ENCODE measurements around the gene ADH1B. TPM values are rescaled to one million over a fixed set of nuclear protein-coding genes. Genes with fewer than 3 reads are reported as not detected.

ADH1B gene
- total and polyA plus RNA-seq, 10 donors, result 39.3 to 330 (median 68.6) TPM

- 84 to 92% (median 88%) methylated on average over 2 of the region's 2 CpGs for WGBS, 5 donors
- H3K4me3 ChIP-seq, result no peak overlapping the region
- H3K9me3 ChIP-seq, result peaks cover 0 to 9% (median 2%) of the 10 kb centered on the region in 8 donors
- no peaks in the 10 kb centered on the region for H3K4me1 ChIP-seq
- no peaks in the 10 kb centered on the region for H3K36me3 ChIP-seq
- no peak for TF ChIP-seq POLR2A (IDR thresholded peaks at IDR 0.05)
- TF ChIP-seq CTCF (IDR thresholded peaks at IDR 0.05 in 8 of 11, conservative IDR thresholded peaks at IDR 0.05 in 3 of 11), result no peak
- no peak for TF ChIP-seq POLR2AphosphoS5 (IDR thresholded peaks at IDR 0.05)
- DNase-seq, result no peak
- intact Hi-C loops (cut with DNase I; ENCODE audit: low total_unique reads), result no loop called here
- no peaks in the 10 kb centered on the region for H3K27me3 ChIP-seq (replicated peaks in 1 of 7)
- no peak overlapping the region for H3K27ac ChIP-seq
Measured at GRCh38 chr4:99273704-99274103, 47.5 kb downstream of the ADH1B start.

GRCh38 chr4:99264927-99265326, 56.3 kb downstream of the ADH1B start:
- Histone ChIP-seq H3K27ac (no peak overlapping the region), H3K36me3 (no peaks in the 10 kb centered on the region), H3K4me1 (peaks cover 0 to 3% (median 0%) of the 10 kb centered on the region in 6 donors), H3K27me3 (replicated peaks in 1 of 7) (no peaks in the 10 kb centered on the region), H3K9me3 (peaks cover 0 to 19% (median 5%) of the 10 kb centered on the region in 8 donors), H3K4me3 (no peak overlapping the region)
- DNase-seq, result no peak
- TF ChIP-seq CTCF (IDR thresholded peaks at IDR 0.05 in 8 of 11, conservative IDR thresholded peaks at IDR 0.05 in 3 of 11), result no peak
- TF ChIP-seq POLR2A (IDR thresholded peaks at IDR 0.05), result no peak
- TF ChIP-seq POLR2AphosphoS5 (IDR thresholded peaks at IDR 0.05), result no peak
- intact Hi-C loops (cut with DNase I; ENCODE audit: low total_unique reads), result no loop called here

Other genes with a start within 250 kb of the ADH1B start
- 10 to 100 TPM; 60.3 to 93.1 (median 69.9) TPM for gene ADH5, start 232.6 kb downstream of the ADH1B start, total RNA-seq
- gene ADH5, start 232.6 kb downstream of the ADH1B start, polyA plus RNA-seq, result 10 to 100 TPM; 54.2 to 84.0 (median 81.3) TPM
- under 1 TPM in 4 of 7 donors, not detected in 3; 0.30 to 0.41 (median 0.35) TPM for gene ADH4, start 177.1 kb downstream of the ADH1B start, total RNA-seq
- under 1 TPM; 0.11 to 0.61 (median 0.26) TPM for gene ADH4, start 177.1 kb downstream of the ADH1B start, polyA plus RNA-seq
- gene ADH6, start 102.2 kb downstream of the ADH1B start, total RNA-seq, result not detected
- under 1 TPM in 2 of 3 donors, not detected in 1; 0.02 to 0.03 TPM for gene ADH6, start 102.2 kb downstream of the ADH1B start, polyA plus RNA-seq
- gene ADH1A, start 30.4 kb downstream of the ADH1B start, total RNA-seq, result 1 to 10 TPM in 1 of 7 donors, under 1 TPM in 1, not detected in 5; 0.25 to 1.2 TPM
- gene ADH1A, start 30.4 kb downstream of the ADH1B start, polyA plus RNA-seq, result not detected
- 1 to 10 TPM in 2 of 7 donors, under 1 TPM in 1, not detected in 4; 0.60 to 2.3 (median 1.2) TPM for gene ADH1C, start 31.3 kb upstream of the ADH1B start, total RNA-seq
- gene ADH1C, start 31.3 kb upstream of the ADH1B start, polyA plus RNA-seq, result 1 to 10 TPM in 1 of 3 donors, under 1 TPM in 2; 0.63 to 1.0 (median 0.99) TPM
- not detected for gene ADH7, start 113.9 kb upstream of the ADH1B start, total RNA-seq
- gene ADH7, start 113.9 kb upstream of the ADH1B start, polyA plus RNA-seq, result under 1 TPM in 2 of 3 donors, not detected in 1; 0.02 to 0.06 TPM
- not detected for gene C4orf17, start 189.6 kb upstream of the ADH1B start, total RNA-seq
- not detected for gene C4orf17, start 189.6 kb upstream of the ADH1B start, polyA plus RNA-seq
- 1 to 10 TPM; 4.3 to 7.8 (median 5.2) TPM for gene TRMT10A, start 242.6 kb upstream of the ADH1B start, total RNA-seq
- 1 to 10 TPM; 2.5 to 4.3 (median 3.6) TPM for gene TRMT10A, start 242.6 kb upstream of the ADH1B start, polyA plus RNA-seq

All from spleen (tissue), 11 donors.